Skeletal muscle tissue (tissue), 4 donors: Measurements from ENCODE around the gene NEDD8. TPM values are rescaled to one million over a fixed set of nuclear protein-coding genes. Genes with fewer than 3 reads are reported as not detected.

ENCODE experiments used
- H3K27ac ChIP-seq: one replicate; pipeline ENCODE4 v1.7.0; 2013; ENCODE audit warnings: mild to moderate bottlenecking, low read depth, low read length, inconsistent platforms
- H3K27me3 ChIP-seq, 3 donors: one replicate each; pipeline ENCODE4 v1.7.0; 2013; ENCODE audit warnings: low read length in 3 of 3; ENCODE audit not compliant: control insufficient read depth in 3 of 3, insufficient read depth in 3 of 3
- H3K36me3 ChIP-seq, 3 donors: one replicate each; pipeline ENCODE4 v1.7.0; 2013; ENCODE audit warnings: low read length in 3 of 3; ENCODE audit not compliant: control insufficient read depth in 3 of 3, insufficient read depth in 3 of 3
- H3K4me1 ChIP-seq, 3 donors: one replicate each; pipeline ENCODE4 v1.7.0; 2013; ENCODE audit warnings: low read length in 3 of 3, mild to moderate bottlenecking in 3 of 3; ENCODE audit not compliant: control insufficient read depth in 3 of 3, insufficient read depth in 3 of 3
- H3K4me3 ChIP-seq, 3 donors: one replicate each; pipeline ENCODE4 v1.7.0; 2013; ENCODE audit warnings: low read length in 3 of 3
- H3K9ac ChIP-seq, 3 donors: one replicate each; pipeline ENCODE4 v1.7.0; 2013; ENCODE audit warnings: low read length in 3 of 3, mild to moderate bottlenecking in 3 of 3, moderate library complexity in 2 of 3, low read depth in 1 of 3
- H3K9me3 ChIP-seq, 3 donors: one replicate each; pipeline ENCODE4 v1.7.0; 2013; ENCODE audit warnings: low read length in 3 of 3; ENCODE audit not compliant: control insufficient read depth in 3 of 3
- total RNA-seq: library from RNA; depleted of rRNA; stranded (reverse); fragments of >200 nt; gene quantifications from one replicate; pipeline ENCODE4 v1.2.3, GENCODE V29; 2014
- donor health status: Osteomylitis.

Gene NEDD8
- total RNA-seq, 1 donor from 2014 or later, result 81.9 TPM

DNA sequence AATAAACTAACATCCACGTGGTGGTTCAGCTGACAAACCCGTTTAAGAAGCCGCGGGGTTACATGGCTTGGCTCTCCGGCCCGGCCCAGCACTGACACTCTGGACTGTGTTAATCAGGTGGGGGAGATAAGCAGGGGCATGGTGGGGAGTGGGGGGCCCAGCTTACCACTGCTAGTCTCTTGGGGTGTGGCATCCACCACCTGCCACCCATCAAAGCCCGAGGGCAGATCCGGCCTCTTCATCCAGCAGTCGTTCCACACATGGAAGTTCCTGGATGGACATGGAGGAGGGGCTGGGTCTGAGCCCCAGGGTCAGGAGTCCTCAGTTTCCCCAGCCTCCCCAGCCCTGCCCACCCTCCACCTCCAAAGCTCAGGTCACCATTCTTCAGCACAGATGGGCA, 26.0 kb upstream of the NEDD8 start:
- Histone ChIP-seq H3K36me3 (peaks cover 2 to 7% (median 5%) of the 10 kb centered on the region in 3 donors), H3K9me3 (no peaks in the 10 kb centered on the region), H3K27me3 (no peaks in the 10 kb centered on the region), H3K9ac (no peak overlapping the region), H3K4me1 (no peaks in the 10 kb centered on the region), H3K27ac (no peak overlapping the region), H3K4me3 (no peak overlapping the region)

GRCh38 chr14:24256960-24257359, 24.8 kb upstream of the NEDD8 start:
- Histone ChIP-seq H3K27me3 (no peaks in the 10 kb centered on the region), H3K36me3 (peaks cover 2 to 9% (median 5%) of the 10 kb centered on the region in 3 donors), H3K27ac (no peak overlapping the region), H3K4me3 (no peak overlapping the region), H3K9ac (no peak overlapping the region), H3K4me1 (no peaks in the 10 kb centered on the region), H3K9me3 (no peaks in the 10 kb centered on the region)

GRCh38 chr14:24255931-24256711, 24.0 kb upstream of the NEDD8 start:
- Histone ChIP-seq H3K4me1 (no peaks in the 10 kb centered on the region), H3K36me3 (peaks cover 2 to 9% (median 5%) of the 10 kb centered on the region in 3 donors), H3K9ac (no peak overlapping the region), H3K9me3 (no peaks in the 10 kb centered on the region), H3K27ac (no peak overlapping the region), H3K4me3 (no peak overlapping the region), H3K27me3 (no peaks in the 10 kb centered on the region)

- Histone ChIP-seq H3K4me1 (no peaks in the 10 kb centered on the region), H3K9me3 (no peaks in the 10 kb centered on the region), H3K4me3 (no peak overlapping the region), H3K9ac (no peak overlapping the region), H3K36me3 (peaks cover 2 to 9% (median 5%) of the 10 kb centered on the region in 3 donors), H3K27ac (no peak overlapping the region), H3K27me3 (no peaks in the 10 kb centered on the region)
Observed at GRCh38 chr14:24255438-24255837, 23.3 kb upstream of the NEDD8 start.

DNA sequence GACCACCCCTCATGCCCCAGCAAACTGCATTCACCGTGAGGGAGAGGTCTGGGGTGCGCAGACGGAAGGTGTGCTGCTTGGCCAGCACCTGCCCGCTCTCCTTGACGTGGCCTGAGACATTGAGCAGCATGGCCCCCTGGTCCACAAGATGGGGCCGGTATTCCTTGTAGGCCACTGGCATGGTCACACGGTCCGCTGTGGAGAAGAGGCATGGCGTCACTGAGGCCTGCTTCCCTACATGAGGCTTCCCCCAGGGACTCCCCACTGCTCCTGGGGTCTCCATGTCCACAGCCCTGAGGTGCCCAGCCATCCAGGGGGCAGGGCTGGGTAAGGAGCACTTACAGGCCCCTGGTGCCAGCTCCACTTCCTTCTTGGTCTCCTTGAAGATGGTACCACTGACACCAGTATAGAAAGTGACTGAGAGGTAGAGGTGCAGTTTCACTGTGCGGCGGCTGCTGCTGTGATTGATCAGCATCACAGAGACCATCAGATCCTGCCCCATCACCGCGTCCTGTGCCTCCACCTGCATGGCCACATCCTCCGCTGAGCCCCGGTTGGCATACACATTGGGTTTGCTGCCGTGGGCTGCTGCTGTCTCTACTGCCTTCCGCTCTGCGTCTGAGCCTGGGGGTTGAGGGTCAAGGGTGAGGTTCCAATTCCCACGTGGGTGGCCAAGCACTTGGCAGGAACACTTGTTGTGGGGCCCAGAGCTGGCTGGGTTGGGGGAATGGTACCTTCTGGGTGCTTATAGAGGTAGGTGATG, 22.6 kb upstream of the NEDD8 start:
- H3K4me3 ChIP-seq, result no peak overlapping the region
- H3K9me3 ChIP-seq, result no peaks in the 10 kb centered on the region
- H3K27ac ChIP-seq, result no peak overlapping the region
- no peak overlapping the region for H3K9ac ChIP-seq
- H3K36me3 ChIP-seq, result peaks cover 3 to 9% (median 5%) of the 10 kb centered on the region in 3 donors
- H3K27me3 ChIP-seq, result no peaks in the 10 kb centered on the region
- no peaks in the 10 kb centered on the region for H3K4me1 ChIP-seq

- peaks cover 3 to 9% (median 5%) of the 10 kb centered on the region in 3 donors for H3K36me3 ChIP-seq
- peak overlapping the region in 1 of 3 donors; percentile 20 for H3K9ac ChIP-seq
- no peaks in the 10 kb centered on the region for H3K27me3 ChIP-seq
- H3K4me1 ChIP-seq, result no peaks in the 10 kb centered on the region
- H3K9me3 ChIP-seq, result no peaks in the 10 kb centered on the region
- H3K27ac ChIP-seq, result no peak overlapping the region
- no peak overlapping the region for H3K4me3 ChIP-seq
Observed at GRCh38 chr14:24253936-24254335, 21.8 kb upstream of the NEDD8 start.

DNA sequence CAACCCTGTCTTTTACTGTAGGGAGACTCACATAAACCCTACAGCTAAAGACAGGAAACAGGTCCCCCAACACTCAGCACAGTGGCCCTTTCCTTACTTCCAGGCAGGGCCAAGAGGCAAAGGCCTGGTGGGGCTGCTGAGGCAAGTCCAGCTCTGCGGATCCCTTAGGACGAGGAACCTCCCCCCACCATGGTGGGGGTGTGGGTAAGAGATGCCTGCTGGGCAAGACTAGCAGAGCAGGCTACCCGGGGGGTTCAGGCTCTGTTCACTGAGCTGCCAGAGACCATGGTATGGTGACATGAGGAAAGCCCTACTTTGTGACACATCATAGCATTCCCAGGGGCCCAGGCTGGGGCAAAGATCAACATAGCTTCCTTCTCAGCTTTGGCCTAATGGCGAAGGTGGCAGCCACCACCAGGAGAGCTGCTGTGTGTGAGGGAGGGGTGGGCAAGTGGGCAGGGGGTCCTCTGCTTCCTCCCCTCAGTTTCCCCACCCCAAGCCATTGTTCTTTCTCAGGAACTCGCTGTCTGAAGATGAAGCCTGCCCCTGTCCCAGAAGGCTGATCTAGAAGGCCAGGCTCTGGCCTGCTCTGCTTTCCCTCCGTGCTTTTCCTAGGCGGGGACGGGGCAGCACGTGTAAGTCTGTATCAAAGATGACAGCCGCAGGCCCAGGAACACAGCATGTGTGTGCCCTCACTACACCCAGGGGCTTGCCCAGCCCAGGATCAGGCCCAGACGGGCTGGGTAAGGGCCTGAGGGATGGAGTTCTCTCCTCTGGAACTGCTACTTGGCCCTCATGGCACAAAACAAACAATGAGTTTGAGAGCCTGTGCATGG, 20.3 kb upstream of the NEDD8 start:
- Histone ChIP-seq H3K27ac (no peak overlapping the region), H3K27me3 (no peaks in the 10 kb centered on the region), H3K4me1 (no peaks in the 10 kb centered on the region), H3K4me3 (no peak overlapping the region), H3K9me3 (no peaks in the 10 kb centered on the region), H3K36me3 (peaks cover 3 to 9% (median 5%) of the 10 kb centered on the region in 3 donors), H3K9ac (no peak overlapping the region)

- H3K36me3 ChIP-seq, result peaks cover 3 to 9% (median 5%) of the 10 kb centered on the region in 3 donors
- H3K4me3 ChIP-seq, result no peak overlapping the region
- H3K27ac ChIP-seq, result no peak overlapping the region
- H3K4me1 ChIP-seq, result no peaks in the 10 kb centered on the region
- H3K9me3 ChIP-seq, result no peaks in the 10 kb centered on the region
- no peak overlapping the region for H3K9ac ChIP-seq
- no peaks in the 10 kb centered on the region for H3K27me3 ChIP-seq
Observed at GRCh38 chr14:24251880-24252288, 19.7 kb upstream of the NEDD8 start.

DNA sequence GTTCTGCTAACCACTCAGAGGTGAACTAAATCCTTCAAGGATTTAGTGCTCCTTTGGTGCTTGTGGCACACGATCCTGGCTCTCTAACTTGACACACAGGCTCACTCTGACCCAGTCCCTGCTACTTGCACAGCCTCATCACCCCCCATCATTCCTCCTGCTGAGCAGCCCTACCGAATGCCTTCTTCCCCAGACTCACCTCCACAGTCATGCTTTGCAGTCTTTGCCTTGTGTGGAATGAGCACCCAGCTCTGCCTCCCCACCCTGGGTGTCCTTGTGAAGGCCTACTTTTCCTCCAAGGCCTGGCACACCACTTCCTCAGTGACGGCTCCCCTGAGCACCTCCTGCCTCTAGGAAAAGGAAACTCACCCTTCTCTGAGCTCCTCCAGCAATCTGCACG, 18.2 kb upstream of the NEDD8 start:
- Histone ChIP-seq H3K4me3 (no peak overlapping the region), H3K36me3 (peaks cover 3 to 9% (median 5%) of the 10 kb centered on the region in 3 donors), H3K9ac (no peak overlapping the region)

More for the DNA sequence above, 18.2 kb upstream of the NEDD8 start:
- Histone ChIP-seq H3K4me1 (no peaks in the 10 kb centered on the region), H3K27ac (no peak overlapping the region), H3K9me3 (no peaks in the 10 kb centered on the region), H3K27me3 (no peaks in the 10 kb centered on the region)
